Endothelial cell of umbilical vein (primary cell): ENCODE data around the gene RGS12.

Source experiments
- CTCF ChIP-seq, 2 donors: IDR thresholded peaks; 1 replicate in 1 of 2; 2 replicates in 1 of 2; pipeline ENCODE4 v1.5.1; 2011; ENCODE audit warnings: low read length in 2 of 2, mild to moderate bottlenecking in 2 of 2, moderate library complexity in 2 of 2, control low read depth in 1 of 2, inconsistent platforms in 1 of 2, low read depth in 1 of 2; ENCODE audit not compliant: insufficient read depth in 1 of 2; ENCODE audit errors: extremely low read depth in 1 of 2
- JUN ChIP-seq: IDR thresholded peaks from 2 replicates; pipeline ENCODE4 v1.6.1; 2011; ENCODE audit warnings: borderline replicate concordance, low read depth; ENCODE audit not compliant: insufficient read length, insufficient read depth

- no peak for TF ChIP-seq CTCF (IDR thresholded peaks at IDR 0.05; ENCODE audit: extremely low read depth in 1 of 2, insufficient read depth in 1 of 2, low read depth in 1 of 2, low read length in 2 of 2)
- no peak for TF ChIP-seq JUN
Observed at GRCh38 chr4:3338321-3338838, 45.6 kb downstream of the RGS12 start.
